DND-41 (cell line): ENCODE results near the gene NLGN1.

Experiments used
- ATAC-seq: fragments of 200-7000 bp; cut with Tn5 transposase; 3 replicates; pipeline ENCODE4 v1.9.1; 2021; ENCODE audit warnings: low read depth; ENCODE audit not compliant: insufficient read depth
- DNase-seq: peaks from one replicate; pipeline ENCODE4 v3.0.0-alpha.2; 2020
- H2AFZ ChIP-seq: 2 replicates; pipeline ENCODE4 v1.6.0; 2012; ENCODE audit warnings: low read depth, low read length
- H3K27ac ChIP-seq: 2 replicates; pipeline ENCODE4 v1.5.1; 2012; ENCODE audit warnings: low read length, inconsistent platforms
- H3K27me3 ChIP-seq: fragments of 200-600 bp; sonication (generic); 2 replicates; pipeline ENCODE4 v1.6.0; 2012; ENCODE audit warnings: low read length, mild to moderate bottlenecking, inconsistent platforms; ENCODE audit not compliant: insufficient read depth, poor library complexity
- H3K36me3 ChIP-seq: 2 replicates; pipeline ENCODE4 v1.5.1; 2012; ENCODE audit warnings: low read length, inconsistent platforms; ENCODE audit not compliant: insufficient read depth
- H3K4me1 ChIP-seq: 2 replicates; pipeline ENCODE4 v1.5.1; 2012; ENCODE audit warnings: mild to moderate bottlenecking, low read length; ENCODE audit not compliant: insufficient read depth
- H3K4me2 ChIP-seq: 2 replicates; pipeline ENCODE4 v1.6.0; 2012; ENCODE audit warnings: mild to moderate bottlenecking, moderate library complexity, low read length, inconsistent platforms; ENCODE audit not compliant: insufficient read depth
- H3K4me3 ChIP-seq, 2 experiments: fragments of 200-600 bp in 1 of 2; shearing (Covaris generic) in 1 of 2; 2 replicates each; pipeline ENCODE4 v1.5.1; 2012 to 2016; ENCODE audit warnings: inconsistent platforms in 2 of 2, low read length in 2 of 2, mild to moderate bottlenecking in 2 of 2, low read depth in 1 of 2, moderate library complexity in 1 of 2
- H3K79me2 ChIP-seq: 2 replicates; pipeline ENCODE4 v1.6.0; 2012; ENCODE audit warnings: low read length, inconsistent platforms; ENCODE audit not compliant: insufficient read depth
- H3K9ac ChIP-seq: 2 replicates; pipeline ENCODE4 v1.6.0; 2012; ENCODE audit warnings: low read depth, mild to moderate bottlenecking, inconsistent platforms, low read length, moderate library complexity
- H3K9me3 ChIP-seq: 2 replicates; pipeline ENCODE4 v1.5.1; 2012; ENCODE audit warnings: low read length, moderate library complexity, mild to moderate bottlenecking, inconsistent platforms; ENCODE audit not compliant: insufficient read depth, severe bottlenecking
- H4K20me1 ChIP-seq: 2 replicates; pipeline ENCODE4 v1.6.0; 2012; ENCODE audit warnings: low read length; ENCODE audit not compliant: insufficient read depth
- CTCF ChIP-seq: IDR thresholded peaks from 2 replicates; pipeline ENCODE4 v1.5.1; 2012; ENCODE audit warnings: borderline replicate concordance, low read length, moderate library complexity, mild to moderate bottlenecking; ENCODE audit not compliant: poor library complexity, severe bottlenecking; ENCODE audit errors: extremely low read depth
- EZH2 ChIP-seq: IDR thresholded peaks from 3 replicates; pipeline ENCODE4 v1.6.1; 2012; ENCODE audit warnings: borderline replicate concordance, low read depth, mild to moderate bottlenecking, moderate library complexity, low read length, inconsistent platforms; ENCODE audit not compliant: severe bottlenecking

NLGN1 gene

GRCh38 chr3:173584838-173585831, 187.6 kb downstream of the NLGN1 start:
- H3K27ac ChIP-seq: no peak overlapping the region
- H3K4me3 ChIP-seq: no peak overlapping the region
- no peak overlapping the region for H3K4me2 ChIP-seq

GRCh38 chr3:173586166-173586565, 188.6 kb downstream of the NLGN1 start:
- H3K9ac ChIP-seq: no peak overlapping the region
- H3K9me3 ChIP-seq: no peaks in the 10 kb centered on the region
- H3K4me1 ChIP-seq: no peaks in the 10 kb centered on the region
- no peak overlapping the region for H2AFZ ChIP-seq
- H3K36me3 ChIP-seq: no peaks in the 10 kb centered on the region
- H3K79me2 ChIP-seq: no peaks in the 10 kb centered on the region
- ATAC-seq (no peak), DNase-seq (no peak)
- no peak overlapping the region for H3K4me3 ChIP-seq
- H4K20me1 ChIP-seq: no peaks in the 10 kb centered on the region
- no peak overlapping the region for H3K27ac ChIP-seq
- no peak overlapping the region for H3K4me2 ChIP-seq
- TF ChIP-seq CTCF: no peak
- TF ChIP-seq EZH2: no peak
- H3K27me3 ChIP-seq: no peaks in the 10 kb centered on the region

More at GRCh38 chr3:173584838-173585831, 187.6 kb downstream of the NLGN1 start:
- Histone ChIP-seq H3K9ac (no peak overlapping the region), H3K36me3 (no peaks in the 10 kb centered on the region), H3K27me3 (no peaks in the 10 kb centered on the region), H3K79me2 (no peaks in the 10 kb centered on the region), H2AFZ (no peak overlapping the region), H3K4me1 (no peaks in the 10 kb centered on the region), H4K20me1 (no peaks in the 10 kb centered on the region), H3K9me3 (no peaks in the 10 kb centered on the region)
- no peak for DNase-seq
- no peak for TF ChIP-seq CTCF
- TF ChIP-seq EZH2: no peak
- ATAC-seq: no peak

GRCh38 chr3:173587055-173587454, 189.5 kb downstream of the NLGN1 start:
- DNase-seq (no peak), ATAC-seq (no peak)
- Histone ChIP-seq H3K27ac (no peak overlapping the region), H3K79me2 (no peaks in the 10 kb centered on the region), H3K9me3 (no peaks in the 10 kb centered on the region), H3K27me3 (no peaks in the 10 kb centered on the region), H3K36me3 (no peaks in the 10 kb centered on the region), H4K20me1 (no peaks in the 10 kb centered on the region), H3K4me3 (no peak overlapping the region), H2AFZ (no peak overlapping the region), H3K4me1 (no peaks in the 10 kb centered on the region), H3K9ac (no peak overlapping the region), H3K4me2 (no peak overlapping the region)
- no peak for TF ChIP-seq EZH2
- TF ChIP-seq CTCF: no peak
